CD4-positive, alpha-beta T cell treated with Interleukin-6 for 4 hours (primary cell): ENCODE results near the gene SYT7.

Experiments
- DNase-seq: peaks from one replicate; pipeline ENCODE4 v3.0.0-alpha.2; 2020; ENCODE audit warnings: mixed read lengths

The SYT7 gene

GRCh38 chr11:61552108-61552635 is 28.7 kb downstream of the SYT7 start:
- no peak for DNase-seq

GRCh38 chr11:61551634-61552033 is 29.2 kb downstream of the SYT7 start:
- no peak for DNase-seq

GRCh38 chr11:61550665-61551227 is 30.1 kb downstream of the SYT7 start:
- no peak for DNase-seq

DNA sequence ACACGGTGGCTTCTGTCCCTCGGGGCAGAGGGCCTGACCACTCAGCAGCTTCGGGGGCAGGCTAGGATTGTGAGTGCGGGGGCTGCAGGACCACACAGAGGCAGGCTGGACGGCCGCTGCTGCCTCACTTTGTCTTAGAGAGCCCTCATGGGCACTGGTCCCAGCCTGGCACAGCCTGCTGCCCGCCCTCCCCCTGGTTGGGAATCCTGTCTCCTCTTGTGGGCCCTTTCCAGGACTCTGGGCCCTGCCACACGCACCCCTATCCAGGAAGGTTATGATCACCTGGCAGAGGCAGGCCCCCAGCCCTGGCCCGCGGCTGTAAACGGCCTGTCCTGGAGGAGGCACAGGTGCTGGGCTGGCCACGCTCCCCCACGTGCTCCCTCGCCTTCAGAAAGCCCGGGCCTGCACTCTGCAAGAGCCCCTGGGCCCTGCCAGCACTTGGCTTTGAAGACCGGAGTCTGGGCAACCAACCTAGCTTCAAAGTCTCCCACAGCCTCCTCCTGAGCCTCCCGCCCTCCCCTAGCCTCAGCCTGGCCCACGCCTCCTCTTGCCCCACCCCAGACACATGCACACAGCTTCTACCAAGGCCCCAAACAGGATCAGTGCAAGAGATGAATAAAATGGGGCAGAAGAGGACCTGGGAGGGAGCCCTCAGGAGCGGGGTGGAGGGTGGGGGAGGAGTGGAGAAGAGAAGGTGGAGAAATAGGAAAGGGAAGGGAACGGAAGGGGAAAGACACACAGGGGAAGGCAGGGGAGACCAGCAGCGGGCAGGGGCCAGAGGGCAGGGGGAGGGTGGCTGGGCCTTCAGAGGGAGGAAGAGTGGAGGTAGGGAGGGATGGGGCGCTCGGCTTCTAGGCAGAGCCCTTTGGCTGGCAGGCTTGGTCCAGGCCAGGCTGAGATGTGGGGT is 31.0 kb downstream of the SYT7 start:
- DNase-seq = no peak

DNA sequence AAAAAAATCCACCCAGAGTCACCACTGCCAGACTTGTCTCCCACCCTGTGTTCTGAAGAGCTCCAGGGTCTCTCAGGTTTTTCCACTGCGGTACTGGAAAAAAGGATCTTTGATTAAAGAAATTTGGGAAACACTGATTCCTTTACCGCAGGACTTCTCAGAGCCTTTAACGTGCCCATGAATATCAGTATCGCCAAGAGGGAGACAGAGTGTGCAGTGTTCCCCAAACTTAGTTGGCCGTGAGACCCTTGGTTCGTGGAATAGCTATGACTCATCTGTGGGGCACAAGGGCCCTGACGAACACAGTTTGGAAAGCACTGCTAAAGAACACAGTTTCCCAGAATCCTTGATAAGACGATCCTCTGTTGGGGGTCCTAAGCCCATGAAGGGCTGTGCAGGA is 31.7 kb downstream of the SYT7 start:
- DNase-seq = no peak

DNA sequence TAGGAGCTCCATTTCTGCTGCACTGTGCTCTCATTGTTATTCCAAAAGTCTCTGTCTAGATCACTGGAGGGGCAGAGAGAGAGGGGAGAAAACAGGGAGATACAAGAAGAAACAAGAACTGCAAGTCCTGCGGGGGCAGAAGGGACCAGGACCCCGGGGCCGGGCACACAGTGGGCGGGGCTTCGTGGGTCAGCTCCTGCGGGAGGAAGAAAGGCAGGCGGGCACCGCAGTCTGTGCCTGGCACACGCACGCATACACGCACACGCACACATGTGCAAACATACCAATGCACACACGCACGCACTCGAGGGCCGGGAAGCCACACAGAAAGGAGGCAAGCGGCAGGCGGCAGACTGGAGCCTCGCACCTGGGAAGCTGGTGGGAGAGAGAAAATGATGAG is 33.6 kb downstream of the SYT7 start:
- DNase-seq = no peak

DNA sequence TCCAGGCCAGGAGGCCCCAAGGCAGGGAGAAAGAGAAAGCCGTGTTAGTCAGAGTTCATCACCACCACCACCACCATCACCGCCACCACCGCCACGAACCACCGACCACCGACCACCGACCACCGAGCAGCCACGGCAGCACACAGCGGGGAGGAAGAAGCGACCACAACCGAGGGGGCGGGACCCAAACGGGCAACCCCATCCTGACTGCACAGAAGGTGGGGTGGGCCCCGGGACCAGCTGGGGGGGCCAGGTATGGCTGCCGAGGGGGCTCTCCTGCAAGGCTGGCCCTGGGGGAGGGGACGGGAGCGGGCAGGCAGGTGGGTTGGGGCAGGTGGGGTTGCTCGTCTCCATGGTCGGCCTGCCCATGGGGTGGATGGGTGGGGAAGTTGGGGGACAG is 34.2 kb downstream of the SYT7 start:
- no peak for DNase-seq

DNA sequence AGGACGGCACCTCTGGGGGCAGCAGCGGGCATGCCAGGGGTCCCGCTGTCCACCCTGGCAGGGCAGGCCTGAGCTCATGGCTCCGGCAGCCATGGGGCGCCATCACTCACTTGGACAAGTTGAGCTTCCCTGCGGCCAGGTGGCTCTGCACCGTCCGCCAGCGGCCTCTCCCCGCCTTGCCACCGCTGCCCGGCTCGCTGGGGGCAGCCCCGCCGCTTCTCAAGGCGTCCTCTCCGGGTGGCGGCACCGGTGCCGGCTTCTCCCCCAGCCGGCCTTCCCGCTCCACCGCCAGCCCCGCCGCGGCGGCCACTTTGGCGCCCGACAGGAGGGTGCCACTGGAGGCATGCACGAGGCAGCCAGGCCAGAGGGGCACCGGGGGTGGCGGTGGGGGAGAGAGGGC is 35.0 kb downstream of the SYT7 start:
- DNase-seq = no peak

- DNase-seq = no peak
These were observed 35.5 kb downstream of the SYT7 start for GRCh38 chr11:61545341-61545740.

GRCh38 chr11:61544466-61544865 is 36.4 kb downstream of the SYT7 start:
- no peak for DNase-seq

DNA sequence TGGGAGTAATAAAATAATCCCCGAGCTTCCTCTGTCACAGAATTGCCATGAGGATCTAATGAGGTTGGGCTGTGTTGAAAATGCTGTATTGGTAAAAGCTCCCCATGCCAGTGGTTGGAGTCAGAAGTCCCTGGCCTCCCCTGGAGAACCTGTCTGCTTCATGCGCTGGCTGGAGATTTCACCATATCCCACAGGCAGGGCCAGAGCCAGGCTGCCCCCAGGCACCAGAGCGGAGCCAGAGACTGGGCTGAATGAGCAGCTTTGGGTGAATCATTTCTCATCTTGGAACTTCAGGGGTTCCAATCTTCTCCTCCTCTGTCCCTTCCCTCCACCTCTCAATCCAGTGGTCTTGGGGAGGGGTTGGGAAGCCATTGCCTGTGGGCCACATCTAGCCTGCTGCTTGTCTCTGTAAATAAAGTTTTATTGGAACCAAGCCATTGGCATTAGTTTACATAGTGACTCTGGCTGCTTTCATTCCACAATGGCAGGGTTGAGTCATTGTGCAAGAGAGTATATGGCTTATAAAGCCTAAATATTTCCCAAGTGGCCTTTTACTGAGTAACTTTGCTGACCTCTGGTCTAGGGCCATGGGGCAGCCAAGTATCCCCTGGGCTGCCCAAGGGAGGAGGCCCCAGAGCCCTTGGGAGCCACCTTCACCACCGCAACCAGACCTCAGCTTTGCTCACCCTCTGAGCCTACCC is 37.1 kb downstream of the SYT7 start:
- no peak for DNase-seq

- no peak for DNase-seq
These were observed 38.2 kb downstream of the SYT7 start for GRCh38 chr11:61542705-61543104.

DNA sequence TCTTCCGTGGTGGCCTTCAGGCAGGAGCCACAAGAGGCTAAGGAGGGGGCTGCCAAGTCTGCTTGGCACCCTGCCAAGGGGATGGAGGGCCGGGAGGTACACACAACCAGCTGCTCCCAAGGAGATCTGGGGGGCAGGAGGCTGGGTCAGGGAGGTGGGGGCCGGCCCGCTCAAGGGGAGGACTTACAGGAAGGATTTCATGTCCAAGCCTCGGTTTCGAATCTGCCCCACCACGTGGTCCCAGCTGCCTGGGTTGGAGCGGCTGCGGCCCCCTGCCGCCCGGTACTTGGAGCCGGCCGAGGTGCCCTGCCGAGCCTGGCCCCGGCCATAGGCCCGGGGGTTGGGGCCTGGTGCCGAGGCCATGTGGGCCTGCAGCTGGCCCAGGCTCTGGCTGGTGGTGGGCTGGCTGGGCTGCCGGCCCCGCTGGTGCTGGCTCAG is 38.8 kb downstream of the SYT7 start:
- no peak for DNase-seq

DNA sequence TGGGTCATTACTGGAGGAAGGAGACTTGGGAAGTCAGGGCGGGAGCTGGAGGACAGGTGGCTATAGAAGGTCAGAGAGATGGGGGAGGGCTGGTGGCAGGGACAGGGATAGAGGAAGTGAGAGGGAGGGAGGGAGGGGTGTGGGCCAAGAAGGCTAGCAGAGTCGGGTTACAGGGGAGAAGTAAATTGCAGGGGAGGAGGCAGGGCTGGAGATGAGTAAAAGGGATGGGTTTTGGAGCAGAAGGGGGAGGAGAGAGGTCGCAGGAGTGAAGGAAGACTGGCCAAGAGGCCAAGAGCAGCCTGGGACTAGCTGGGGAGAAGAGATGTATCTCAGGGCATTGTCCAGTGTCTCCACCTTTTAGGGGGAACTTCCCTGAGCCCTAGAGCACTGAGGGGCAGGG is 39.3 kb downstream of the SYT7 start:
- DNase-seq = no peak

DNA sequence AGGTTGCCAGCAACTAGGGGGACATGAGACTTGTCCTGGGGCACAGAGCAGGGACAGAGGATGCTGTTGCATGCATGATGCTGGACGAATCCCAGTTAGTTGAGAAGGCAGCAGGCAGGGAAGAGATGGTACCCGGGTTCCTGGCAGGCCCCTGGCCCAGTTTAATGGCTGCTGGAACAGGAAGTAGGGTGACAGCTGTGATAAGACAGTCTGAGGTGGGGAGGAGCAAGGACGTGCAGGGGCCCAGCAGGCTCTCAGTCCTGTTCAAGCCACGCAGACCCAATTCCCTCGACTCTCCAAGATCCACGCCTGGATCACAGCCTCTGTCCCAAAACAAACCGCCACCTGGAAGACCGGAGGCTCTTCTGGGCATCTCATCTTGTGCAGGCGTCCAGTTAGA is 40.3 kb downstream of the SYT7 start:
- DNase-seq = no peak

DNA sequence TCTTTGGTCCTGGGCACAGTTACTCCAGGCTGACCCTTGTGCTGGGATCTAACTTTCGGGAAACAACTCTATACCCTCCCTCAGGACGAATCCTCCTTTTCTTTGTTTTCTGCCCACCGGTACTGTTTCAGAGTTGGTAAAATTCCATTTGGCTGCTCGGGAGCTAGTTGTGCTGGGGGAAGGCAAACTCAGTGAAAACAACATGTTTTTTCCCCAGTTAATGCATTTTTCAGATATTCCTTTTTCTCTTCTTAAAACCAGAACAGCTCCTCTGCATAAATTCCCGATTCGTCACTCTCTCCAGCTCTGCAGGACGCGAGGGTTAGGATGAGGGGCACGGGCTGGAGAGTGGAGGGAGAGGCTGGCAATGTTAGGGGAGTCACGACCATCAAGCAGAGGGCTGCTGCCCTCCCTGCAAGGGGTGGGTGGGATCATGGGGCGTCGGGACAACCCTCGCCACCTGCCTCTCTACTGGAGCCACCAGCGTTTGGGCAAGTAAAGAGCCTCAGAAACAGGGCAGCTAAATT is 41.0 kb downstream of the SYT7 start:
- no peak for DNase-seq

- no peak for DNase-seq
These were observed 41.9 kb downstream of the SYT7 start for GRCh38 chr11:61539006-61539405.

DNA sequence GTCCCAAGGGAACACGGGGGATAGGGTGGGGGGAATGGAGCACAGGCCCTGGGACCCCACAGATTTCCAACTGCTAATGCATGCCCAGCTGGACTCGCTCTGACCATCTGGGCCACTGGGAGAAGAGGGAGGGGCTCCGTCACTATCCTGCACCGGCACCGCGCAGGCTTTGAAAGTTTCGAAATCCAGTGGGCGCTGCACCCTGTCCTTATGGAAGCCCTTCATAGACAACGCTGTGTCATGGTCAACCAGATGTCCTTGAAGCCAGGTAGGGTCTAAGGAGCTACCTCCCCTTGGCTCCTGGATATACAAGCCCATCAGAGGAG is 42.3 kb downstream of the SYT7 start:
- no peak for DNase-seq

DNA sequence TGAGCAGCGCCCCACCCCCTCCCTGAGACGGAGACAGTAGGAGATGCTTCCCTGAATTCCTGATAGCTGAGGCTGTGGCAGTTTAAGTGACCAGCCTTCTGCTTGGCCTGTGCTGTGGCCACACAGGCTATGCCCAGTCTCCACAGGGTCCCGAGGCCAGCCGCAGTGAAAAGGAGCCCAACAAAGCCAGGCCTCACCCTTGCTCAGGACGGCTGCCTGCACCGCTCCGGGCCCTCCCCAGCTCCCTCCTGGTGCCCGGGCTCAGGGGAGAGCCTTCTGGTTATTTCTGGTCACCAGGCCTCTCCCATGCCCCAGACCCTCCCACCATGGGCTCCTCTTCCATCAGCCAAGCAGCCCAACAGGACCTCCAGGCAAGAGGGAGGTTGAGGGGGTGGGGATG is 43.5 kb downstream of the SYT7 start:
- DNase-seq = no peak

- no peak for DNase-seq
These were observed 44.1 kb downstream of the SYT7 start for GRCh38 chr11:61536676-61537270.

DNA sequence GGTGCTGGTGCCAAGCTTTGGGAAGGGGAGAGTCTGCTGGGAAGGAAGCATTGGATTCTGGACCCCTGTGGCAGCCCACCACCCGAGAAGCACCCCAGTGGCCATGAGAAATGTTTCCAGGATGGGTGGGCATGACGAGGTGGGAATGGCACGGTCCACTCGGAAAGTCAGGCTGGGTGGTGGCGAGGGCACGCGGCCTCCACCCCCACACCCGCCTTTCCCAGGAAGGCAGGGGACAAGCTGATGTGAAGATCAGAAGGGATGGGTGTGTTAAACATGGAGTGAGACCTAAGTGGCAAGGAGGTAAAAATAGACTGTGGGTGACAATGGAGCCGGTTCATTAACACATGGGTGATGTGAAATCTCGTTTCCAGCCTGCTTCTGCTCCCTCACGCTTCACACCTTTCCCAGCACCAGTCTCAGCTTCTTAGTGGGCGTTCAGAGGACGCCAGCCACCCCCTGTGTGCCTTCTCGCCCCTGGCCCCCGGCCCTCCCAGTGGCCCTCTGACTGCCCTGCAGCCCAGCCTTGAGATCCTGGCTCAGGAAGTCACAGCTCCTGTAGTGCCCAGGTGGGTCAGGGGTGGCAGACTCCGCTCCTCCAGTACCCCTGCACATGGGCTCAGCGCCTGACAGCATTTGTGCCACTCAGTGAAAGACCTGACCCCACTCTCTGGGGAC is 44.7 kb downstream of the SYT7 start:
- DNase-seq = no peak
